GM19351 (cell line): ENCODE measurements around the gene SVOP.

ENCODE experiments used
- ATAC-seq: cut with Tn5 transposase; IDR thresholded peaks from one replicate; pipeline ENCODE4 v1.9.1; 2021; ENCODE audit warnings: mild to moderate bottlenecking, moderate library complexity; ENCODE audit not compliant: unreplicated experiment

SVOP gene

DNA sequence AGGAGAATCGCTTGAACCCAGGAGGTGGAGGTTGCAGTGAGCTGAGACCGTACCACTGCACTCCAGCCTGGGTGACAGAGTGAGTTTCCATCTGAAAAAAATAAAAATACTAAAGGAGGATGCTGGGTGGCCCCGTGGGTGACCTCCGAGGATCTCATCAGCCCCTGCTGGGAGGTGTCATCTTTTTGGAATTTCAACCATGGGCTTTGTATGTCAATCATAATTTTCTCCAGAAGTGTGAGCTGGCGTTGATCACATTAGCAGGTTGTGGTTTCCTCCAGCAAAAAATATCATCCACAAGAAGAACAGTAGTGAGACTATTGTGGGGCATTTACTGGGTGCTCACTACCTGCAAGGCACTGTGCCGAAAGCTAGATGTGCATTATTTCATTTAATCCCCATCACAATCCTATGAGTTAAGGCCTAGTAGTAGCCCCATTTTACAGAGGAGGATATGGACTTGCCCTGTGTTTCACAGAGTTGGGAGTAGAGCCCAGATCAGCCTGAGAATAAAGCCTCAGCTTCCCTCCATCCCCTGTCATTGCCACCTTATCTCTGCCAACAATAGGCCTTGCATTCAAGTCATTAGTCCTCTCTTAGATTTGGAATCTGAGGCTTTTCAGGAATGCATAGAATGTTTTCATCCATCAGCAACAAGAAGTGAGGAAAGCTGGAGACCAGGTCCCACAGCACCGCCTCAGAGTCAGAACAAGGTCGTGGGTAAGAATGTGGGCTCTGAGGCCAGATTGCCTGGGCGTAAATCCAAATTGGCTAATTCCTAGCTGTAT is 39.8 kb downstream of the SVOP start:
- ATAC-seq: no peak

DNA sequence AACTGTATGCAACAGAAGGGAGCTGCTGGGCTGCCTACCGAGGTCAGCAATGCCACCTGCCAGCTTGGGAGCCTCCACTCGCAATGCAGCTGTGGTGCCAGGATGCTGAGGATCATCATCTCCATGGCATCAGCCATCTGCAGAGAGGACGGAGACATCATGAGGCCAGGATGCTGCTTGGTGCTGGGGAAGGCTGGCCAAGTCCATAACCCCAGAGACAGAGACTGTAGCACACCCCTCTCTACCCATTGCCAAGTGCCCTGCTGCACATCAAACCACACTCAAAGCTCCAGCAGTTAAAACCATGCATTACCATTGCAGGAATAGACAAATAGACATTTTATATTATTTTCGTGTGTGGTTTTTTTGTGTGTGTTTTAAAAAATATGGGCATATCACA is 43.5 kb downstream of the SVOP start:
- ATAC-seq: no peak

GRCh38 chr12:108975024-108975593 is 45.8 kb downstream of the SVOP start:
- no peak for ATAC-seq

GRCh38 chr12:108973629-108974152 is 47.2 kb downstream of the SVOP start:
- no peak for ATAC-seq

DNA sequence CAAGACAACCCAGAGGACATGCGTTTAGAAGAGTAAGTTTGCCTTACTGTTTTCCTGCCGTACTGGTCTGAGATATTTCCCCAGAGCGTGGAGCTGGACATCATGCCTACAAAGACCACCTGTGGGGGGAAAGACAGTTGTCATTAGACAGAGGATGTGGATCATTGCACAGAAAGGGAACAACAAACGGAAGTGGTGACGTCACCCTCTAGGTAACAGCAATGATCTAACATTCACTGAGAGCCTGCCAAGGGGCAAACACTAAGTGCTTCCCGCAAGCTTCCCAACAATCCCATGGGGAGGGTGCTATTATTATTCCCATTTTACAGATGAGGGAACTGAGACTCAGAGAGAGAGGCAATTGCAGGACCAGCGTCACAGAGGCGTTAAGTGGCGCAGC is 48.5 kb downstream of the SVOP start:
- no peak for ATAC-seq

- no peak for ATAC-seq
These were observed 51.2 kb downstream of the SVOP start for GRCh38 chr12:108969622-108970021.

DNA sequence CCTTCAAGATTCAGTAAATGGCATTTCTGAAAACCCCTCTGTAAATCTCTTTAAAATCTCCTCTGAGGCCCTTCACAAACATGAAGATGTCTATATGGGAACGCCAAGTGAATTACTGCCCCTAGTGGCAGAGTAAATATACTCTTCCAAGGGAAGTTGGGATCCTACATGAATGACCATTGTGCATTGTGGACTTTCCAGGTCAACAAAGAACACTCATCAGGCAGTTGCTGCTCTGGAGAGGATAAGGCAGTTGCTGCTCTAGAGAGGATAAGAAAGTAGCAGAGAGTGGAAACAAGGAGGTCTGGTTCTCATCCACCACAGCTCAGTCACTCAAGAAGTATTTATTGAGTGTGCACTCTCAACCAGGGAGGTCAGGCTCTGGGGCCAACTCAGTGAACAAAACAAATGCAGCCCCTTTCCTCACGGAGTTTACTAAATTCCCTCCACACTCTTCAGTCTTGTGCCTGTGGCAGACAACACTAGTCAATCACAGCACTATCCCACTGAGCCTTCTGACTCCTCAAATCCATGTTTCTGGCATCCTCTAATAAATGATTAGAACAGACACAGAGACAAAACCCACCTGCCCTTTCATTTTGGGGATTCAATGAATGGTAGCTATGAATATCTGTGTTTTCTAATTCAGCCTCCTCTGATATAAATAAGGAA is 52.9 kb downstream of the SVOP start:
- ATAC-seq: no peak

GRCh38 chr12:108966378-108967151 is 54.3 kb downstream of the SVOP start:
- no peak for ATAC-seq

DNA sequence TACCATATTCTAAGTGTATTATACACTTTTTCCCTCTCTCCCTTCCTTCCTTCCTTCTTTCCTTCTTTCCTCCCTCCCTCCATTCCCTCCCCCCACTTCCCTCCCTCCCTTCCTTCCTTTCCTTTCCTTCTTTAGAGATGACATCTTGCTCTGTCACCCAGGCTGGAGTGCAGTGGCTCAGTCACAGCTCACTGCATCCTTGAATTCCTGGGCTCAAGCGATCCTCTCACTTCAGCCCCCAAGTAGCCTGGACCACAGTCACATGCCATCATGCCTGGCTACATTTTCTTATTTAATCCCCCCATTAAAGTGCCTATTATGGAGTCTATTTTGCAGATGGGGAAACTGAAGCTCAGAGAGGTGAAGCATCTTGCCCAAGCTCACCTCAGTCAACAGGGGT is 55.0 kb downstream of the SVOP start:
- ATAC-seq: no peak

GRCh38 chr12:108964371-108965352 is 56.2 kb downstream of the SVOP start:
- ATAC-seq: no peak

- no peak for ATAC-seq
These were observed 58.6 kb downstream of the SVOP start for GRCh38 chr12:108962256-108962655.

DNA sequence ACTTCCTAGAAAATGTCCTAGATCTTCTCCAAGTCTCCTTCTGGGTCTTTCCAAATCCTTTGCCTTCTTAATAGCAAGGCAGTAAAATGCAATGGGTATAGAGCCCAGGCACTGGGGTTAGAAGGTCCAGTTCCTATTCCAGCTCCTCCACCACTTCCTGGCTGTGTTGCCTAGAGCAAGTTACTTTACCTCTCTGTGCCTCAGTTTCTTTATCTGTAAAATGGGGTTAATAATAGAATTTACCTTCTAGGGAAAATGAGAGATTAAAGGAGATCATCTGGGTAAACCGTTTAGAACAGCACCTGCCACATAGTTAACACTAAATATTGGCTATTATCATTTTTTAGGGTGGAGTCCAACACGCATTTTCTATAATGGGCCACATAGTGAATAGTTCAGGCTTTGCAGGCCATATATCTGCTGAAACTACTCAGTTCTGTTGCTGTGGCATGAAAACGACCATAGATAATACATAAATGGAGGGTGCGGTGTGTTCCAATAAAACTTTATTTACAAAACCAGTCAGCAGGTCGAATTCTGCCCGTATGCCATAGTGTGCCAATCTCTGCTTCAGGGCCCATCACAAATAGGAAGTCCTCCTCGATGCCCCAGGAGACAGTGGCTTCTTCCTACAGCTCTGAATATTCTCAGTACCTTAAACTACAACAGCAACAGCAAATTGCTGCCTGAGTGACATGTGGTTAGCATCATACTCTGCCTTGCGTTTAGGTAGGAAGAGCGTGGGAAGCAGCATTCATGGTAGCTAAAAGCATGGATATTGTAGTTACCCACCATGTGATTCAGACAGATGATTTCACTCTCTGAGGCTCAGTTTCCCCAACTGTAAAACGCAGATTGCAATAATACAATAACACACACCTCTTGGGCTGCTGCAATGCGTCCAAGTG is 60.9 kb downstream of the SVOP start:
- ATAC-seq: no peak

GRCh38 chr12:108955225-108955835 is 65.5 kb downstream of the SVOP start:
- no peak for ATAC-seq

DNA sequence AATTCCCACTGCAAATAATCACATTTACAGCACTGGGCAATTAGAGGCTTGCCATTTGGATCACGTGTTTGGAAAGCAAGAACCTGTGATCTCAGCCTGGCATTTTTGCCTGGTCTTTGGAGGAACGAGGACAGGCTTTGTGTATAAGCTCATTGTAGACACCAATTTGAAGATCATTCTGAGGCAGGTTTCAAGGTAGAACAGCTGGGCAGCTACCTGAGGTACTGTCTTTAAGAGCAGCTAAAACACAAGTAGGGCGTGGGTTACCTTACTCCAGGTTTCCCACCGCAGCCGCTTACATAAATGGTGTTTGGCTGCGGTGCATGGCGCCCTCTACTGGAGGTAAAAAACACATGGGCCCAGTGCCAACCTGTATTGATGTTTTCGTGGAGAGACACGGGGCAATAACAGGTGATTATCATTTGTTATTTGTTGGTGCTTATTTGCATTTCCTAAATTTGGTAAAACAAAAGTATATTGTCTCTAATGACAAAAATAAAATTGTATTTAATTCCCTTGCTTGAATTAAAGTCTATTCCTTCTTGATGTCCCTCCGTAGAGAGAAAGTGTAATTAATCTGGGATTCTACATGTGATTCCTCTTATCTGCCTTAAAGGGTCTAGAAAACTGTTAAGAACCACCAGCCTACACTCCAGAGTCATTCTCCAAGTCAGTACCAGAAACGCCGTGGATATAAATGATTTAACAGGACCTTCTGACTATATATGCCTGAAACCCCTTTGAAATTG is 69.7 kb downstream of the SVOP start:
- peak; percentile 51 for ATAC-seq

GRCh38 chr12:108949976-108950375 is 70.9 kb downstream of the SVOP start:
- ATAC-seq: no peak

DNA sequence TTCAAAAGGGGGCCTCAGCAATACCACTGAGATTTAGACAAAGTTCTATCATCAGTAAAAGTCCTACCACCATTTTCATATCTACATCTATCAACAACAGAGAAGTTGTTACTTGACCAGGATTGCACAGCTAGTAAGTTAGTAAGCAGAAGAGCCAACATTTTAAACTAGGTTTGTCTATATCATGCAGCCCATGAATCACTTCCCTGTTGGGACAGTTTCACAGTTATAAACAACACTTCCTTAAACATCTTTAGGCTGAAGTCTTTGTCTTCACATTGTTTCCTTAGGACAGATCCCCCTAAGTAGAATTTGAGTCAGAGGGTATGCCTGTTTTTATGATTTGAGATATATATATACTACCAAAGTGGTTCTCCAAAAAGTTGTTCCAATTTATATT is 72.5 kb downstream of the SVOP start:
- no peak for ATAC-seq

- no peak for ATAC-seq
These were observed 73.8 kb downstream of the SVOP start for GRCh38 chr12:108947097-108947496.

GRCh38 chr12:108940138-108940537 is 80.7 kb downstream of the SVOP start:
- no peak for ATAC-seq
